DOHH2 (cell line): ENCODE measurements around the gene PAPOLB.

Source experiments
- EZH2phosphoT487 ChIP-seq: fragments of 200-600 bp; sonication (generic); IDR thresholded peaks from 2 replicates; pipeline ENCODE4 v1.6.1; 2017; ENCODE audit warnings: borderline replicate concordance, mild to moderate bottlenecking, antibody characterized with exemption, low read length, moderate library complexity, mixed read lengths
- TF ChIP-seq, protein P1 (sequence below): fragments of 200-600 bp; sonication (generic); IDR thresholded peaks from one replicate; pipeline ENCODE4 v1.5.1; 2014; ENCODE audit warnings: antibody characterized with exemption, mild to moderate bottlenecking, low read depth, low read length; ENCODE audit not compliant: poor library complexity, severe bottlenecking

DNA sequence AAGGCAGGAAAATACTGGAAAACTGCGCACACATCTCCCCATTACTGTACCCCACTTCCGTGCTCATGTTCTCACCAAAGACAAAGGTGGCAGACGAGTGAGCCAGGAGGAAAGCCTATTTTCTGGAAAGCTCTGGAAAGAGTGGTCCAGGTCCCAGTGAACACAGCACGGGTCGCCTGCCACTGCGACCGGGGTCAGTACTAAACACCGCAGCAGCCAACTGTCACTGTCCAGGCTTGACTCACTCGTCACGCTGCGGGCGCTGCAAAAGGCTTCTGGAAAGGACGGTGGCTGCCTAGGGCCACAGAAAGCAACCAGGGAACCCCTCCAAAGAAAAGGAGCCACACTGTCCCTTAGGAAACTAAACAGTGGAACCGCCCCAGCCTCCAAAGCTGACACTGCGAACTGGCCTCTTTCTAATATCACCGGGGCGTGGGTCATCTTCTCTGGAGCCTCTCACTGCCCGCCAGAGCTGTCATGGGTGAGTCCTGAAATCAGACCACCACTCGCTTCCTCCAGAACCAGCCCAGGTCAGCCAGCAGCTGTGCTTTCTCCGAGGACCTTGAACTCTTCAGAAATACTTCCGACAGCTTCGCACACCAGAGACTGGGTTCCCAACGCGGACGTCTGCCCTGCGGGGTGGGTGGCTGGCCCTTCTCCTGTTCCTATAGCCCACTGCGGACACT is 17.7 kb upstream of the PAPOLB start:
- TF ChIP-seq, protein P1, sequence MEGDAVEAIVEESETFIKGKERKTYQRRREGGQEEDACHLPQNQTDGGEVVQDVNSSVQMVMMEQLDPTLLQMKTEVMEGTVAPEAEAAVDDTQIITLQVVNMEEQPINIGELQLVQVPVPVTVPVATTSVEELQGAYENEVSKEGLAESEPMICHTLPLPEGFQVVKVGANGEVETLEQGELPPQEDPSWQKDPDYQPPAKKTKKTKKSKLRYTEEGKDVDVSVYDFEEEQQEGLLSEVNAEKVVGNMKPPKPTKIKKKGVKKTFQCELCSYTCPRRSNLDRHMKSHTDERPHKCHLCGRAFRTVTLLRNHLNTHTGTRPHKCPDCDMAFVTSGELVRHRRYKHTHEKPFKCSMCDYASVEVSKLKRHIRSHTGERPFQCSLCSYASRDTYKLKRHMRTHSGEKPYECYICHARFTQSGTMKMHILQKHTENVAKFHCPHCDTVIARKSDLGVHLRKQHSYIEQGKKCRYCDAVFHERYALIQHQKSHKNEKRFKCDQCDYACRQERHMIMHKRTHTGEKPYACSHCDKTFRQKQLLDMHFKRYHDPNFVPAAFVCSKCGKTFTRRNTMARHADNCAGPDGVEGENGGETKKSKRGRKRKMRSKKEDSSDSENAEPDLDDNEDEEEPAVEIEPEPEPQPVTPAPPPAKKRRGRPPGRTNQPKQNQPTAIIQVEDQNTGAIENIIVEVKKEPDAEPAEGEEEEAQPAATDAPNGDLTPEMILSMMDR, result no peak
- no peak for TF ChIP-seq EZH2phosphoT487
